ENCODE results near the gene TLN1.
A peak's percentile ranks its signal among the peaks of the same experiment; 100 is the strongest.

TLN1 gene

DNA sequence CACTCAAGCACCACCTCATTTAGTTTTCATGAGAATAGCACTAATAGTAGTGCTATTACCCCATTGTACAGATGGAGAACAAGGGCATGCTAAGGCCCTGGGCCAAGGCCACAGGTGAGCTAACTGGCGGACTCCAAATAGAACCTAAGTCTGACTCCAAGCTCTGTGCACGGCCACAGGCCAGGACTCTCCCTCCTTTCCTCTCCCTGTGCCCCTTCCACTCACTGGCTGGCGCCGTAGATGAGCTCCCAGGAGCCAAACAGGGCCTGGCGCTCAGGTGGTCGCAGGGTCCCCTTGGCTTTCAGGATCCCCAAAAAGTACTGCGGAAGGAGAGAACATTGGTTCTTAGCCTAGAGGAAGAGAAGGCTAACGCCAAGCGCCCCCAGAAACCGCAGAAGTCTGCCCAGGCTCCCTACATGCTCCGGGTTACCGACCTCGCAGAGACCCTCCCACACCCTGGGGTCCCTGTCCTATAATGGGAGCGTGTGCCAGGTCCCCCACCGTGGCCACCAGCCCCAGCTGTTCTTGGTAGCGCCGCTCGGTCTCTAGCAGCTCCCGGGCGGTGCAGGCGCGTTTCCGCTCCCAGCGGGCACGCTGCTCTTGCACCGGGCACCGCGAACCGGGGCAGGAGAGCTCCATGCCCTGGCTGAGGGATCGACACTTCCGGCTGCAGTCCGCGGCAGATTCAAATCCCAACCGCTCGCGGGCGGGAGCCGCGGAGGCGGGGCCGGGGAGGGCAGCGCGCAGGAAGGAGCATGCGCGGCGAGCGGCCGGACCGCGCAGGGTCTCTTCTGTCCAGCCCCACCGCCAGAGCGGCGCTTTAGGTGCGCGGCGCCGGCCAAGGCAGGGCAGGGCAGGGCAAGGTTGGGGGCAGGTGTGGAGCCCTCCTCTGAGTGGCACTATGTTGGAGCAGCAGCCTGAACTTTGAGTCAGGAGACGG is 67.2 kb downstream of the TLN1 start, which contains the start of gene ARHGEF39 (continued):
- peak; percentile 80 for TF ChIP-seq HIC1 (tag by site-specific recombination; IDR thresholded peaks at IDR 0.05)
- no peak for TF ChIP-seq GFI1B (tag by site-specific recombination; IDR thresholded peaks at IDR 0.05)
- no peak for TF ChIP-seq ZNF18 (tag by site-specific recombination; IDR thresholded peaks at IDR 0.05)
- TF ChIP-seq ZNF362 (tag by site-specific recombination; IDR thresholded peaks at IDR 0.05): no peak
- no peak for TF ChIP-seq YY2 (tag by site-specific recombination; IDR thresholded peaks at IDR 0.05)
- TF ChIP-seq, protein P1, sequence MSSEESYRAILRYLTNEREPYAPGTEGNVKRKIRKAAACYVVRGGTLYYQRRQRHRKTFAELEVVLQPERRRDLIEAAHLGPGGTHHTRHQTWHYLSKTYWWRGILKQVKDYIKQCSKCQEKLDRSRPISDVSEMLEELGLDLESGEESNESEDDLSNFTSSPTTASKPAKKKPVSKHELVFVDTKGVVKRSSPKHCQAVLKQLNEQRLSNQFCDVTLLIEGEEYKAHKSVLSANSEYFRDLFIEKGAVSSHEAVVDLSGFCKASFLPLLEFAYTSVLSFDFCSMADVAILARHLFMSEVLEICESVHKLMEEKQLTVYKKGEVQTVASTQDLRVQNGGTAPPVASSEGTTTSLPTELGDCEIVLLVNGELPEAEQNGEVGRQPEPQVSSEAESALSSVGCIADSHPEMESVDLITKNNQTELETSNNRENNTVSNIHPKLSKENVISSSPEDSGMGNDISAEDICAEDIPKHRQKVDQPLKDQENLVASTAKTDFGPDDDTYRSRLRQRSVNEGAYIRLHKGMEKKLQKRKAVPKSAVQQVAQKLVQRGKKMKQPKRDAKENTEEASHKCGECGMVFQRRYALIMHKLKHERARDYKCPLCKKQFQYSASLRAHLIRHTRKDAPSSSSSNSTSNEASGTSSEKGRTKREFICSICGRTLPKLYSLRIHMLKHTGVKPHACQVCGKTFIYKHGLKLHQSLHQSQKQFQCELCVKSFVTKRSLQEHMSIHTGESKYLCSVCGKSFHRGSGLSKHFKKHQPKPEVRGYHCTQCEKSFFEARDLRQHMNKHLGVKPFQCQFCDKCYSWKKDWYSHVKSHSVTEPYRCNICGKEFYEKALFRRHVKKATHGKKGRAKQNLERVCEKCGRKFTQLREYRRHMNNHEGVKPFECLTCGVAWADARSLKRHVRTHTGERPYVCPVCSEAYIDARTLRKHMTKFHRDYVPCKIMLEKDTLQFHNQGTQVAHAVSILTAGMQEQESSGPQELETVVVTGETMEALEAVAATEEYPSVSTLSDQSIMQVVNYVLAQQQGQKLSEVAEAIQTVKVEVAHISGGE (tag by site-specific recombination; conservative IDR thresholded peaks at IDR 0.05; ENCODE audit: low read depth): peak; percentile 80
- no peak; the same call in 1 of the 2 replicates for TF ChIP-seq ZNF341 (tag by site-specific recombination; IDR thresholded peaks at IDR 0.05; ENCODE audit: low read depth)
- TF ChIP-seq ZNF140 (tag by site-specific recombination; IDR thresholded peaks at IDR 0.05): no peak
- TF ChIP-seq, protein P2, sequence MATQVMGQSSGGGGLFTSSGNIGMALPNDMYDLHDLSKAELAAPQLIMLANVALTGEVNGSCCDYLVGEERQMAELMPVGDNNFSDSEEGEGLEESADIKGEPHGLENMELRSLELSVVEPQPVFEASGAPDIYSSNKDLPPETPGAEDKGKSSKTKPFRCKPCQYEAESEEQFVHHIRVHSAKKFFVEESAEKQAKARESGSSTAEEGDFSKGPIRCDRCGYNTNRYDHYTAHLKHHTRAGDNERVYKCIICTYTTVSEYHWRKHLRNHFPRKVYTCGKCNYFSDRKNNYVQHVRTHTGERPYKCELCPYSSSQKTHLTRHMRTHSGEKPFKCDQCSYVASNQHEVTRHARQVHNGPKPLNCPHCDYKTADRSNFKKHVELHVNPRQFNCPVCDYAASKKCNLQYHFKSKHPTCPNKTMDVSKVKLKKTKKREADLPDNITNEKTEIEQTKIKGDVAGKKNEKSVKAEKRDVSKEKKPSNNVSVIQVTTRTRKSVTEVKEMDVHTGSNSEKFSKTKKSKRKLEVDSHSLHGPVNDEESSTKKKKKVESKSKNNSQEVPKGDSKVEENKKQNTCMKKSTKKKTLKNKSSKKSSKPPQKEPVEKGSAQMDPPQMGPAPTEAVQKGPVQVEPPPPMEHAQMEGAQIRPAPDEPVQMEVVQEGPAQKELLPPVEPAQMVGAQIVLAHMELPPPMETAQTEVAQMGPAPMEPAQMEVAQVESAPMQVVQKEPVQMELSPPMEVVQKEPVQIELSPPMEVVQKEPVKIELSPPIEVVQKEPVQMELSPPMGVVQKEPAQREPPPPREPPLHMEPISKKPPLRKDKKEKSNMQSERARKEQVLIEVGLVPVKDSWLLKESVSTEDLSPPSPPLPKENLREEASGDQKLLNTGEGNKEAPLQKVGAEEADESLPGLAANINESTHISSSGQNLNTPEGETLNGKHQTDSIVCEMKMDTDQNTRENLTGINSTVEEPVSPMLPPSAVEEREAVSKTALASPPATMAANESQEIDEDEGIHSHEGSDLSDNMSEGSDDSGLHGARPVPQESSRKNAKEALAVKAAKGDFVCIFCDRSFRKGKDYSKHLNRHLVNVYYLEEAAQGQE (tag by site-specific recombination; IDR thresholded peaks at IDR 0.05): peak; percentile 24; the same call in 1 of the 2 replicates
- TF ChIP-seq OVOL3 (tag by site-specific recombination; IDR thresholded peaks at IDR 0.05): no peak
- TF ChIP-seq, protein P3, sequence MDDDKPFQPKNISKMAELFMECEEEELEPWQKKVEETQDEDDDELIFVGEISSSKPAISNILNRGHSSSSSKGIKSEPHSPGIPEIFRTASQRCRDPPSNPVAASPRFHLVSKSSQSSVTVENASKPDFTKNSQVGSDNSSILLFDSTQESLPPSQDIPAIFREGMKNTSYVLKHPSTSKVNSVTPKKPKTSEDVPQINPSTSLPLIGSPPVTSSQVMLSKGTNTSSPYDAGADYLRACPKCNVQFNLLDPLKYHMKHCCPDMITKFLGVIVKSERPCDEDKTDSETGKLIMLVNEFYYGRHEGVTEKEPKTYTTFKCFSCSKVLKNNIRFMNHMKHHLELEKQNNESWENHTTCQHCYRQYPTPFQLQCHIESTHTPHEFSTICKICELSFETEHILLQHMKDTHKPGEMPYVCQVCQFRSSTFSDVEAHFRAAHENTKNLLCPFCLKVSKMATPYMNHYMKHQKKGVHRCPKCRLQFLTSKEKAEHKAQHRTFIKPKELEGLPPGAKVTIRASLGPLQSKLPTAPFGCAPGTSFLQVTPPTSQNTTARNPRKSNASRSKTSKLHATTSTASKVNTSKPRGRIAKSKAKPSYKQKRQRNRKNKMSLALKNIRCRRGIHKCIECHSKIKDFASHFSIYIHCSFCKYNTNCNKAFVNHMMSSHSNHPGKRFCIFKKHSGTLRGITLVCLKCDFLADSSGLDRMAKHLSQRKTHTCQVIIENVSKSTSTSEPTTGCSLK (tag by site-specific recombination; IDR thresholded peaks at IDR 0.05): no peak
- TF ChIP-seq ZNF202 (tag by site-specific recombination; IDR thresholded peaks at IDR 0.05; ENCODE audit: borderline replicate concordance): no peak
- TF ChIP-seq, protein P4, sequence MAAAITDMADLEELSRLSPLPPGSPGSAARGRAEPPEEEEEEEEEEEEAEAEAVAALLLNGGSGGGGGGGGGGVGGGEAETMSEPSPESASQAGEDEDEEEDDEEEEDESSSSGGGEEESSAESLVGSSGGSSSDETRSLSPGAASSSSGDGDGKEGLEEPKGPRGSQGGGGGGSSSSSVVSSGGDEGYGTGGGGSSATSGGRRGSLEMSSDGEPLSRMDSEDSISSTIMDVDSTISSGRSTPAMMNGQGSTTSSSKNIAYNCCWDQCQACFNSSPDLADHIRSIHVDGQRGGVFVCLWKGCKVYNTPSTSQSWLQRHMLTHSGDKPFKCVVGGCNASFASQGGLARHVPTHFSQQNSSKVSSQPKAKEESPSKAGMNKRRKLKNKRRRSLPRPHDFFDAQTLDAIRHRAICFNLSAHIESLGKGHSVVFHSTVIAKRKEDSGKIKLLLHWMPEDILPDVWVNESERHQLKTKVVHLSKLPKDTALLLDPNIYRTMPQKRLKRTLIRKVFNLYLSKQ (tag by site-specific recombination; IDR thresholded peaks at IDR 0.05; ENCODE audit: borderline replicate concordance): no peak
- no peak for TF ChIP-seq ZNF704 (tag by site-specific recombination; IDR thresholded peaks at IDR 0.05)
- no peak for TF ChIP-seq ZNF785 (tag by site-specific recombination; IDR thresholded peaks at IDR 0.05)
- TF ChIP-seq, protein P5, sequence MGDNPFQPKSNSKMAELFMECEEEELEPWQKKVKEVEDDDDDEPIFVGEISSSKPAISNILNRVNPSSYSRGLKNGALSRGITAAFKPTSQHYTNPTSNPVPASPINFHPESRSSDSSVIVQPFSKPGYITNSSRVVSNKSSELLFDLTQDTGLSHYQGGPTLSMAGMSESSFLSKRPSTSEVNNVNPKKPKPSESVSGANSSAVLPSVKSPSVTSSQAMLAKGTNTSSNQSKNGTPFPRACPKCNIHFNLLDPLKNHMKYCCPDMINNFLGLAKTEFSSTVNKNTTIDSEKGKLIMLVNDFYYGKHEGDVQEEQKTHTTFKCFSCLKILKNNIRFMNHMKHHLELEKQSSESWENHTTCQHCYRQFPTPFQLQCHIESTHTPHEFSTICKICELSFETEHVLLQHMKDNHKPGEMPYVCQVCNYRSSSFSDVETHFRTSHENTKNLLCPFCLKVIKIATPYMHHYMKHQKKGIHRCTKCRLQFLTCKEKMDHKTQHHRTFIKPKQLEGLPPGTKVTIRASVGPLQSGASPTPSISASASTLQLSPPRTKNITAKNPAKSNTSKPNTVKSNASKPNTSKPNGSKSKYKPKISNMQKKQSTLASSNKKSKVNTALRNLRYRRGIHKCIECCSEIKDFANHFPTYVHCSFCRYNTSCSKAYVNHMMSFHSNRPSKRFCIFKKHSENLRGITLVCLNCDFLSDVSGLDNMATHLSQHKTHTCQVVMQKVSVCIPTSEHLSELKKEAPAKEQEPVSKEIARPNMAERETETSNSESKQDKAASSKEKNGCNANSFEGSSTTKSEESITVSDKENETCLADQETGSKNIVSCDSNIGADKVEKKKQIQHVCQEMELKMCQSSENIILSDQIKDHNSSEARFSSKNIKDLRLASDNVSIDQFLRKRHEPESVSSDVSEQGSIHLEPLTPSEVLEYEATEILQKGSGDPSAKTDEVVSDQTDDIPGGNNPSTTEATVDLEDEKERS (tag by site-specific recombination; IDR thresholded peaks at IDR 0.05): no peak
